Measurements from ENCODE around the gene PDE9A.
A peak's percentile ranks its signal among the peaks of the same experiment; 100 is the strongest.
"Not testable (repeated sequence)": the region's sequence is repeated elsewhere in the genome, so short reads cannot be mapped to it uniquely, and the experiment has no call there.

The PDE9A gene

DNA sequence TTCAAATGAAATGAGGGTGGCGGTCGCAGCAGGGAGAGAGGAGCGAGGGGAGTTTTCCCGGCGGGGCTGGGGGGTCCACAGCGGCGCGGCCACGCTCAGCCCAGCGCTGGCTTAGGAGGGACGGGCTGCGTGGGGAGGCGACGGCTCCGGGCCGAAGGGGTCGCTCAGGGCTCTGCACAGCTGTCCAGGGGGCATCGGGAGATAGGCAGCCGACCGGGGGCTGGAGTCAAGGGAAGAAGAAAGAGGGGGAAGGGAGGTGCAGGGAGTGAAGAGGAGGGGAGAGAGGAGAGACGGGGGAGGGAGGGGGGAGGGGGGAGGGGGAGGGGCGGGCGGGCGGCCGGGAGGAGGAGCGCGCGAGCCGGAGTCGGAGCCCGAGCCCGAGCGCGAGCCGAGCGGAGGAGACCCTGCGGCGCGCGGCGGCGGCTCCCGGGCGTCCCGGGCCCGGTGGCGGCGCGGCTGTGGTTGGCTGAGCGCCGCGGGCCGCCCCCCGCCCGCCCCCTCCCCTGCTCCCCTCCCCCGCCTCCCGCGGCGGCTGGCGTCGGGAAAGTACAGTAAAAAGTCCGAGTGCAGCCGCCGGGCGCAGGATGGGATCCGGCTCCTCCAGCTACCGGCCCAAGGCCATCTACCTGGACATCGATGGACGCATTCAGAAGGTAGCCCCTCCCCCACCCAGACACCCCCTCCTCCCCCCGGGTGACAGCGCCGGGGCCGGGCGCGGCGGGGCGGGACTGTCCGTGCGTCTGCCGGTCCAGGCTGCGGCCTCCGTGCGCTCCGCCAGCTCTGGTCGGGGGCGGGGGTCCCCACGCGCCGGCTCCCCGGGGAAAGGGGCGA is at the start of gene PDE9A:
TSS of gene PDE9A (plus strand) at position 391 of the 831 bp plus-strand sequence. CDS start at position 585, 194 bp downstream.
- DNase-seq = no peak

DNA sequence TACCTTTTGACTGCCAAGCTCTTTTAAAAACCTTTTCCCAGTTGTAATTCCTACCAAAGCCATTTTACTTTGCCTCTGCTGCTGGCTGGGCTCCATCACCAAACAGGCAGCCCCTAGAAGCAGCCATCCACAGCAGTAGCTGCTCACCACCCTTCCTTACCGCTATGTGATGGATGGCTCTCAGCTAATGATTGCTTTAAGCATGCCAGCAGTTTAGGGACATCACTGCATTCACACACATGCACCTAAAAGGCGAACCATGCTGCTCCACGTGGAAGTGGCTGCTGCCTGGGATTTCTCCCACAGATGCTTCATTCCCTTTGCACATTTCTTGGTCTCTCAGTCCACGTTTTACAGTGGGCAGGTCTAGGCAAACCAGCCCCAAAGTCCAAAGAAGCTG is 46.3 kb upstream of the PDE9A start:
- no peak for DNase-seq

DNA sequence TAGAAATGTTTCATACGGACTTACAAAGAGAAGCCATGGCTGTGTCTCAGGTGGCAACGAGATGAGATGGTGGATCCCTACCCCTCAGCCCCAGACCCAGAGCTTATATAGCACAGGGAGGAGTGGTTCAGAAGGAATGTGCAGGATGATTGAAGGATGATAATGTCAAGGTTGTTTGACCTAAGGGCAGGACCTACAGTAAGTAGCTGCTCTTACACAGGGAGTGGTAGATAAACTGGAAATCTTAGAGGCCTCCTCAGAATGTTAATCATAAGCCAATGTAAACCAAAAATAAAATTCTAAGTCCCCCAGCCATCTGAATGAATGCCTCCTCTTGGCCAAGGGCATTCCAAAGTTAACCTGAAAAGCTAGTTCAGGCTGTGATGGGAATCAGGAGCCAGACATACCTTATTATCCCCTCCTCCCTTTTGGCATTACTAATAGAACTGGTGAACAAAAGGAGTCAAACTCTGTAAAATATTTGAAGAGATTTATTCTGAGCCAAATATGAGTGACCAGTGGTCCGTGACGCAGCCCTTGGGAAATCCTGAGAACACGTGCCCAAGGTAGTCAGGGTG is 45.8 kb upstream of the PDE9A start:
- DNase-seq = no peak

DNA sequence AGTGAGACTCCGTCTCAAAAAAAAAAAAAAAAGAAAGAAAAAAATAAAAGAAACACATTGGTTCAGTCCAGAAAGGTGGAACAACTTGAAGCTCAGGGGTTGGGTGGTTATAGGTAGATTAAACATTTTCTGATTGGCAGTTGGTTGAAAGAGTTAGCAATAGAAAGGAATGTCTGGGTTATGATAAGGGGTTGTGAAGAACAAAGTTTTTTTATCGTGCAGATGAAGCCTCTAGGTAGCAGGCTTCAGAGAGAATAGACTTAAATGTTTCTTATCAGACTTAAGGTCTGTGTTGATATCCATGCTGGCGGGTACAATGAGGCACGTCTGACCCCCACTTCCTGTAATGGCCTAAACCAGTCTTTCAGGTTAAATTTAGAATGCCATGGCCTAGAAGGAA is 45.0 kb upstream of the PDE9A start:
- no peak for DNase-seq

GRCh38 chr21:42609811-42610210 is 43.6 kb upstream of the PDE9A start:
- DNase-seq = no peak

DNA sequence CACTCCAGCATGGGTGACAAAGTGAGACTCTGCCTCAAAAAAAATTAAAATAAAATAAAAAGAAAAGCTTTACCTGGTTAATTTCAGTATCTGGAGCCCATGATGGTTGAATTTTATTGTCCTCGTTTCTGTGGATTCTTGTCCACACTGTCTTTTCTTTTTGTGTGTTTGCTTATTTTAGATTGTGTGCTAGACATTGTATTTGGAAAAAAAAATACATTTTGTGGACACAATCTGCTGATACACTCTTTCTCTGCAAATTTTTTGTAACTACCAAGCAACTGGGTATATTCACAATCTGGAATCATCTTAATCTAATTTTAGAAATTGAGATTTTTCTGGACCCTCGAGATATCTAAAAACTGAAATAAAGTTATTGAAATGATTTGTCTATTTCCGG is 41.6 kb upstream of the PDE9A start:
- no peak for DNase-seq

GRCh38 chr21:42612390-42612789 is 41.0 kb upstream of the PDE9A start:
- DNase-seq = no peak

GRCh38 chr21:42613756-42614155 is 39.7 kb upstream of the PDE9A start:
- no peak for DNase-seq

GRCh38 chr21:42614396-42614795 is 39.0 kb upstream of the PDE9A start:
- DNase-seq = peak; percentile 37

DNA sequence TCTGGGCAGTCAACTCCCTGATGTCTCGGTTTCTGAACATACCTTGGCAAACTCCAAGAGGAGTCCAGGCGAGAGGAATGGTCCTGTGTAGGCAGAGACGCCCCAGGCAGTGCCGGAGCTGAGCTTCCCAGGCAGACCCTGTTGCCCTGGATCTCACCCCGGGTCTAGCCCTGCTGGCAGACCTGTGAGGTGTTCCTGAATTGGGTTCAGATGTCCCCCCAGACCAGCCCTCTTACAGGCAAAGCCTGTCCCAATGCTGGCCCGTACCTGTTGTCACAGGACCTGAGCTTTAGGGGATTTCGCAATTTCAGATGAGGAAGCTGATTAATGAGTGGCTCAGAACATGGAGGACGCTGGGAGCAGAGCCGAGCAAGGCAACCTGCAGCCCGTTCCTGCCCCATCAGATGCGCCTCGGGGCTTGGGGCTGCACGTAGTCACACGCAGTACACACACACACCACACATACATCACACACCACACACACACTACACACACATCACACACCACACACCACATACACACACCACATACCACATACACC is 38.5 kb upstream of the PDE9A start:
- DNase-seq = peak; percentile 56

DNA sequence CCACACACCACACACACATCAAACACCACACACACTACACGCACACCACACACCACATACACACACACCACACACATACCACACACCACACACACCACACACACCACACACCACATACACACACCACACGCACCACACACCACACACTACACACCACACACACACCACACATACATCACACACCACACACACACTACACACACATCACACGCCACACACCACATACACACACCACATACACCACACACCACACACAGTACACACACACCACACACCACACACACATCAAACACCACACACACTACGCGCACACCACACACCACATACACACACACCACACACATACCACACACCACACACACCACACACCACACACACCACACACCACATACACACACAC is 38.0 kb upstream of the PDE9A start:
- DNase-seq = not testable (repeated sequence)

- DNase-seq = no peak
Measured at GRCh38 chr21:42615924-42616323, 37.5 kb upstream of the PDE9A start.

DNA sequence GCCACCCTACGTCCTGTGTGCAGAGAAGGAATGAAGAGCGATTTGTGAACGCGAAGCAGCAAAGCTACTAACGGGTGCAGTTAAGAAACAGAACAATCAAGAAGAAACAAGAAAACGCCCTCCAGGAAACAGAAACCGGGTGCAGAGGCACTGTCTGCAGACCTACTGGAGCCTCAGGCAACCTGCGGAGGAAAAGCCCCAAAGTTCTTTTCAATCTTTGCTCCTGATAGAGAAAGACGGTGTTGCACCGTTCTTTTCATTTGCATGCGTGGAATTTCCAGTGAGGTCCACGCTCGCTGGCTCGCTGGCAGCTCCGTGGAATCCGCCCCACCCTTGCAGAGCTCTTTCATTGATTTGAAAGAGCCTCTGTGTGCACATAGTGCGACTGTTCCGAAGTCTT is 37.0 kb upstream of the PDE9A start:
- no peak for DNase-seq

- DNase-seq = no peak
Measured at GRCh38 chr21:42616941-42617340, 36.5 kb upstream of the PDE9A start.

- no peak for DNase-seq
Measured at GRCh38 chr21:42617486-42617885, 35.9 kb upstream of the PDE9A start.

- DNase-seq = no peak
Measured at GRCh38 chr21:42618707-42619102, 34.7 kb upstream of the PDE9A start.

DNA sequence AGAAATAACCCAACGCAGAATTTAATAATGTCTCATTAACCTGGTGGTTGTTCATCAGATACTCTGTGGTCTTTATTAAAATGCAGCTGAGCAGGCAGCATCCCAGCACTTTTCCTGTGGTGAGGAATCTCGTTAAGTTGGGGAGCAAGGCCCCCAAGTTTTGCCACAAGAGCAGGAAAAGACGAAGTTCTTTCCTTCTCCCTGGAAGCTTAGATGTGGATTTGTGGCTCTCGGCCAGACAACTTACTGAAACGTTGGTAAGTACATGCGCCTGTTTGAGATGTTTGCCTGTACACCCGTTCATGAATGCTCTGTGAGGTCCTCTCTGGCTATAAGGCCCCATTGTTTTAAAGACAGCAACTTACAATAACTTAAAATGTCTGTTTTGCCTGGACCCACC is 34.3 kb upstream of the PDE9A start:
- DNase-seq = no peak

DNA sequence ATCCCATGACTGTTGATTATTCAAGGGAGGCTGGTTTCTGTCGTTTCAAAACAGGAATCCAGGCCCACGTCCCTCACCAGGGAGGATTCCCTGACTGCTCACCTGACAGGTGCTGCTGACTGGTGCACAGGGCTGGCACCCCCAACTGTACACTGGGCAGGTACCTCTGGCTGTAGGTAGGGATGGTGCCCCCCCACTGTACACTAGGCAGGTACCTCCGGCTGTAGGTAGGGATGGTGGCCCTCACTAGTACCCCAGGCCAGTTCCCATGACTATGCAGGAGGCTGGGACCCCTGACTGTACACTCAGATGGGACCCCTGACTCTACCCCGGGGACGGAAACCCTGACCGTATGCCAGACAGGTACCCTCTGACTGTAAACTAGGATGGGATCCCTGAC is 33.6 kb upstream of the PDE9A start:
- DNase-seq = no peak

- DNase-seq = no peak
Measured at GRCh38 chr21:42621166-42621818, 32.1 kb upstream of the PDE9A start.

DNA sequence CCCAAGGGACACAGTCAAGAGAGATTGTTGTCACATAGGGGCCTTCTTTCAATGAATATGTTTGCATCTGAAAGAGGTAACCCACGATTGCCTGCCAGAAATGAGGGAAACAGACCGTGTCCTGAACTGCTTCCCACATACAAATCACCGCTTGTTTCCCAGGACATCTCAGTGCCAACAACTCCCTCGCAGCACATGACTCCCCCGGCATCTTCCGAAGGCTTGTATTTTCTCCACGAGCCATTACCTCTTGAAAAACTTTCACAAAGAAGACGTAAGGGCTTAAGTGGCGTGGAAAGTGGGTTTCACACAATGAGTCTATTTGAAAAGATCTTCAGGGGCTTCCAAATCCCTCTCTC is 31.6 kb upstream of the PDE9A start:
- DNase-seq = no peak

- no peak for DNase-seq
Measured at GRCh38 chr21:42622284-42622683, 31.1 kb upstream of the PDE9A start.

DNA sequence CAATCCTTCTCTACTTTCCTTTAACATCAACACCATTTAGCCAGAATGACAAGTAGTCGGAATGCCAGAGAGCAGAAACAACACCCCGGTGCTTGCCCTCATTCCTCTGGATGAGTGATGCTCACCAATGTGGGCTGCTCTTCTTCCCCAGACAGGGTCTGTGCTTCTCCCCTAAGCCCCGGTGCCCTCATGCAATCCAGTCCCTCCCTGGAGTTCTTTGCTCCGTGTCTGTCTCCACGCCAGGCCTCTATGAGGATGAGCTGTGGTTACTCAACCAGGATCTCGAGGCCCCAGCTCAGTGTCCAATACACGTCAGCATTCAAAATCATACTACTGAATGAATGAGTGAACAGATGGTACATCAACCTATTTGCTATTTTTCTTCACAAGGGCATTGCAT is 29.7 kb upstream of the PDE9A start:
- DNase-seq = no peak

DNA sequence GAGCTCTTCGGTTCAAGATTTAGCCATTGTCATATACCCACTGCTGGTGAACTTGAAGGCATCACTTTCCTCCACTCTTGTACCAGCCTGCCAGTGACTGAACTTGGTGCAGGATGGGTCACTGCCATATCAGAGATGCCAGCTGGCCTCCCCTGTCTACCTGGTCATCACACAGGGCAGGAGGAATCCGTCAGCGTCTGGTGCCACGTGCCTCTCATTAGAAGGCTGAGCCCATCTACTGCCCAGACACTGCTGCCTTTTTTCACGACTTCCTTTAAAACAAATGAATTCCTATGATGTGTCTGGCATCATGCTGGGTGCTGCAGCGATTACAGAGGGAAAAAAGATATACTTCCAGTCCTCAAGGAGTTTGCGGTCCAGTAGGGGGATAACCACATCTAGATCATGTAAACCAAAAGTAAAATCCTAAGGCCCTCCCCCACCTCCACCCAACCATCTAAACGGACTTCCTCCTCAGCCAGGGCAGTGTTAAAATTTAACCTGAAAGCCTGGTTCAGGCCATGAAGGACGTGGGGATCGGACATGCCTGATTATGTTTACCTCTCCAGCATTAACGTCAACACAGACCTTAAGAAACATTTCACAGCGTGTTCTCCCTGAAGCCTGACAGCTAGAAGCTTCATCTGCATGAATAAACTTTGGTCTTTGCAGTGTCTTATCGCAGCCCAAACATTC is 29.2 kb upstream of the PDE9A start:
- no peak for DNase-seq
